Cardiac fibroblast (primary cell): ENCODE results near the gene TUBGCP5.

ENCODE experiments used
- DNase-seq, 2 donors: peaks; one replicate each; pipeline versions ENCODE4 v3.0.0 to v3.0.0-alpha.2; 2010; ENCODE audit warnings: low read depth in 2 of 2
- H3K4me3 ChIP-seq, 2 donors: replicated peaks in 1 of 2; 1 replicate in 1 of 2; 2 replicates in 1 of 2; pipeline ENCODE4 v1.5.1; 2011; ENCODE audit warnings: low read depth in 2 of 2, low read length in 2 of 2, mild to moderate bottlenecking in 2 of 2, moderate library complexity in 1 of 2
- CTCF ChIP-seq: IDR thresholded peaks from one replicate; pipeline ENCODE4 v1.5.1; 2011; ENCODE audit warnings: low read depth, mild to moderate bottlenecking, low read length, inconsistent platforms

The TUBGCP5 gene

GRCh38 chr15:22978691-22979237 is 60.6 kb downstream of the TUBGCP5 start:
- no peak for TF ChIP-seq CTCF
- DNase-seq: peak in 1 of 2 donors; percentile 6
- H3K4me3 ChIP-seq: peak overlapping the region; percentile 84 to 90

- no peak for TF ChIP-seq CTCF
- DNase-seq: no peak
- no peak overlapping the region for H3K4me3 ChIP-seq
Observed at GRCh38 chr15:22974745-22975144, 64.6 kb downstream of the TUBGCP5 start.

GRCh38 chr15:22973987-22974386 is 65.4 kb downstream of the TUBGCP5 start:
- no peak for DNase-seq
- no peak for TF ChIP-seq CTCF
- H3K4me3 ChIP-seq: no peak overlapping the region

- H3K4me3 ChIP-seq: no peak overlapping the region
- no peak for DNase-seq
- TF ChIP-seq CTCF: no peak
Observed at GRCh38 chr15:22973286-22973685, 66.1 kb downstream of the TUBGCP5 start.

- DNase-seq: no peak
- H3K4me3 ChIP-seq: no peak overlapping the region
- TF ChIP-seq CTCF: no peak
Observed at GRCh38 chr15:22969489-22969888, 69.9 kb downstream of the TUBGCP5 start.

GRCh38 chr15:22968366-22968765 is 71.0 kb downstream of the TUBGCP5 start:
- DNase-seq: peak; percentile 77 to 93
- no peak for TF ChIP-seq CTCF

More at GRCh38 chr15:22968366-22968765, 71.0 kb downstream of the TUBGCP5 start:
- H3K4me3 ChIP-seq: no peak overlapping the region
